ENCODE data around the gene HOMER3. TPM values are rescaled to one million over a fixed set of nuclear protein-coding genes. Genes with fewer than 3 reads are reported as not detected.
A peak's percentile ranks its signal among the peaks of the same experiment; 100 is the strongest.

Gene HOMER3
- total RNA-seq, 1 donor: 98.4 TPM

- Histone ChIP-seq H3K4me1 (ENCODE audit: insufficient read depth, low read length) (no peaks in the 10 kb centered on the region), H3K36me3 (ENCODE audit: insufficient read depth, low read length) (peaks cover 16% of the 10 kb centered on the region), H3K4me3 (ENCODE audit: insufficient read depth, low read length) (no peak overlapping the region), H4K20me1 (ENCODE audit: insufficient read depth, low read length) (peaks cover 7% of the 10 kb centered on the region), H3K27me3 (ENCODE audit: insufficient read depth, low read length) (no peaks in the 10 kb centered on the region), H2AFZ (ENCODE audit: low read length) (no peak overlapping the region), H3K27ac (ENCODE audit: low read depth, low read length) (no peak overlapping the region), H3K79me2 (ENCODE audit: insufficient read depth, low read length) (no peaks in the 10 kb centered on the region), H3K4me2 (ENCODE audit: insufficient read depth, low read length) (no peak overlapping the region), H3K9me3 (ENCODE audit: low read depth, low read length) (no peaks in the 10 kb centered on the region)
- TF ChIP-seq CTCF (IDR thresholded peaks at IDR 0.05; ENCODE audit: extremely low read depth, low read depth, low read length): no peak
- peak; percentile 90 for DNase-seq (ENCODE audit: insufficient read length, low spot score, missing footprints)
Measured at GRCh38 chr19:18900700-18901481, 40.1 kb downstream of the HOMER3 start.

- H3K27me3 ChIP-seq (ENCODE audit: insufficient read depth, low read length): peaks cover 2% of the 10 kb centered on the region
- H3K4me1 ChIP-seq (ENCODE audit: insufficient read depth, low read length): no peaks in the 10 kb centered on the region
- no peak overlapping the region for H3K27ac ChIP-seq (ENCODE audit: low read depth, low read length)
- H3K36me3 ChIP-seq (ENCODE audit: insufficient read depth, low read length): peaks cover 16% of the 10 kb centered on the region
- no peak overlapping the region for H3K4me2 ChIP-seq (ENCODE audit: insufficient read depth, low read length)
- H4K20me1 ChIP-seq (ENCODE audit: insufficient read depth, low read length): peaks cover 4% of the 10 kb centered on the region
- TF ChIP-seq CTCF (IDR thresholded peaks at IDR 0.05; ENCODE audit: extremely low read depth, low read depth, low read length): no peak
- H3K79me2 ChIP-seq (ENCODE audit: insufficient read depth, low read length): no peaks in the 10 kb centered on the region
- H3K4me3 ChIP-seq (ENCODE audit: insufficient read depth, low read length): no peak overlapping the region
- DNase-seq (ENCODE audit: insufficient read length, low spot score, missing footprints): peak; percentile 82
- no peaks in the 10 kb centered on the region for H3K9me3 ChIP-seq (ENCODE audit: low read depth, low read length)
- H2AFZ ChIP-seq (ENCODE audit: low read length): no peak overlapping the region
Measured at GRCh38 chr19:18899624-18900560, 41.1 kb downstream of the HOMER3 start.

GRCh38 chr19:18898607-18899408 is 42.2 kb downstream of the HOMER3 start:
- Histone ChIP-seq H3K4me1 (ENCODE audit: insufficient read depth, low read length) (no peaks in the 10 kb centered on the region), H3K36me3 (ENCODE audit: insufficient read depth, low read length) (peaks cover 15% of the 10 kb centered on the region), H4K20me1 (ENCODE audit: insufficient read depth, low read length) (peaks cover 4% of the 10 kb centered on the region), H3K79me2 (ENCODE audit: insufficient read depth, low read length) (no peaks in the 10 kb centered on the region), H2AFZ (ENCODE audit: low read length) (no peak overlapping the region), H3K27me3 (ENCODE audit: insufficient read depth, low read length) (peaks cover 11% of the 10 kb centered on the region), H3K27ac (ENCODE audit: low read depth, low read length) (no peak overlapping the region), H3K9me3 (ENCODE audit: low read depth, low read length) (no peaks in the 10 kb centered on the region), H3K4me2 (ENCODE audit: insufficient read depth, low read length) (no peak overlapping the region), H3K4me3 (ENCODE audit: insufficient read depth, low read length) (no peak overlapping the region)
- DNase-seq (ENCODE audit: insufficient read length, low spot score, missing footprints): peak; percentile 93
- TF ChIP-seq CTCF (IDR thresholded peaks at IDR 0.05; ENCODE audit: extremely low read depth, low read depth, low read length): no peak
